WTC11 (cell line): ENCODE results near the gene TSG101.

Experiments
- ATF3 ChIP-seq: sonication (generic); formaldehyde crosslinking; conservative IDR thresholded peaks from 2 replicates; pipeline ENCODE4 v1.8.1; 2022; ENCODE audit warnings: mild to moderate bottlenecking, missing genetic modification reagents
- CREB1 ChIP-seq: sonication (generic); formaldehyde crosslinking; IDR thresholded peaks from 2 replicates; pipeline ENCODE4 v1.8.0; 2023; ENCODE audit warnings: mild to moderate bottlenecking, missing genetic modification reagents
- CREM ChIP-seq: sonication (generic); formaldehyde crosslinking; IDR thresholded peaks from 2 replicates; pipeline ENCODE4 v1.8.1; 2022; ENCODE audit warnings: mild to moderate bottlenecking, missing genetic modification reagents, moderate library complexity
- CTCF ChIP-seq: fragments of 200-600 bp; IDR thresholded peaks from 2 replicates; pipeline ENCODE4 v1.8.0; 2022; ENCODE audit warnings: antibody characterized with exemption
- E2F4 ChIP-seq: sonication (generic); formaldehyde crosslinking; IDR thresholded peaks from 2 replicates; pipeline ENCODE4 v1.8.1; 2022; ENCODE audit warnings: low read depth, mild to moderate bottlenecking, moderate library complexity, missing genetic modification reagents, borderline replicate concordance
- ETV6 ChIP-seq: sonication (generic); formaldehyde crosslinking; IDR thresholded peaks from 2 replicates; pipeline ENCODE4 v1.8.1; 2022; ENCODE audit warnings: mild to moderate bottlenecking, missing genetic modification reagents
- FOXJ3 ChIP-seq: sonication (generic); formaldehyde crosslinking; IDR thresholded peaks from 2 replicates; pipeline ENCODE4 v1.9.0; 2021; ENCODE audit warnings: missing genetic modification reagents, mild to moderate bottlenecking, borderline replicate concordance
- FOXK1 ChIP-seq: sonication (generic); formaldehyde crosslinking; IDR thresholded peaks from 2 replicates; pipeline ENCODE4 v1.8.0; 2022; ENCODE audit warnings: mild to moderate bottlenecking, moderate library complexity, missing genetic modification reagents
- JUN ChIP-seq: sonication (generic); formaldehyde crosslinking; IDR thresholded peaks from 2 replicates; pipeline ENCODE4 v1.8.0; 2023; ENCODE audit warnings: mild to moderate bottlenecking, missing genetic modification reagents
- NFYB ChIP-seq: sonication (generic); formaldehyde crosslinking; conservative IDR thresholded peaks from 2 replicates; pipeline ENCODE4 v1.8.0; 2022; ENCODE audit warnings: low read depth, missing genetic modification reagents
- USF1 ChIP-seq: sonication (generic); formaldehyde crosslinking; IDR thresholded peaks from 2 replicates; pipeline ENCODE4 v1.8.0; 2022; ENCODE audit warnings: mild to moderate bottlenecking, missing genetic modification reagents
- ZNF121 ChIP-seq: sonication (generic); formaldehyde crosslinking; IDR thresholded peaks from 2 replicates; pipeline ENCODE4 v1.8.0; 2023; ENCODE audit warnings: missing genetic modification reagents
- ZSCAN18 ChIP-seq: fragments of 250-450 bp; sonication (Bioruptor Pico); IDR thresholded peaks from 2 replicates; pipeline ENCODE4 v2.1.2; 2022; ENCODE audit warnings: mild to moderate bottlenecking, moderate library complexity

- TF ChIP-seq CREM (CRISPR knock-in tag) (no peak), CTCF (no peak), ZNF121 (CRISPR knock-in tag) (no peak), USF1 (no peak), ATF3 (no peak), NFYB (CRISPR knock-in tag) (no peak), ETV6 (no peak), ZSCAN18 (CRISPR knock-in tag) (no peak), FOXK1 (CRISPR knock-in tag) (no peak), JUN (CRISPR knock-in tag) (no peak), FOXJ3 (CRISPR knock-in tag) (no peak), CREB1 (CRISPR knock-in tag) (no peak), E2F4 (CRISPR knock-in tag) (no peak)
Measured at GRCh38 chr11:18490736-18491485, 35.8 kb downstream of the TSG101 start.
